ENCODE data around the gene APOO. TPM values are rescaled to one million over a fixed set of nuclear protein-coding genes. Genes with fewer than 3 reads are reported as not detected.

The APOO gene
- total RNA-seq, 1 experiment from 2014 or later, result 42.3 TPM

DNA sequence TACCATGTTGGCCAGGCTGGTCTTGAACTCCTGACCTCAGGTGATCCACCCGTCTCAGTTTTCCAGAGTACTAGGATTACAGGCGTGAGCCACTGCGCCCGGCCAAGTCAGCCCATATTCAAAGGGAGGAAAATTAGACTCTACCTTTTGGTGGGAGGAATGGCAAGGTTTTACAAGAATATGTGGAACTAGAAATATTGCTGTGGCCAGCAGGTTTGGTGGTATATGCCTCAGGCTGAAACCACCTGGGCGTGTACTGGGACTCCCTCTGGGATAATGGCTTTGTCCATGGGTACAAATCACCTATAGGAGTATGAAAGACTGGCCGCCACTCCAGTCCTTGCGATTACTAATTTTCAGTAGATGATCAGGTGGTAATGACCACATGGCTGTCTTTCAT is 92.4 kb downstream of the APOO start:
- Histone ChIP-seq H3K9me3 (ENCODE audit: insufficient read depth, low read depth) (no peaks in the 10 kb centered on the region), H4K20me1 (ENCODE audit: insufficient read depth) (no peaks in the 10 kb centered on the region), H3K27me3 (ENCODE audit: insufficient read depth, low read depth) (no peaks in the 10 kb centered on the region), H3K9me2 (ENCODE audit: insufficient read depth) (no peaks in the 10 kb centered on the region), H3K79me2 (ENCODE audit: low read depth) (no peaks in the 10 kb centered on the region), H3K4me2 (no peak overlapping the region), H3K36me3 (ENCODE audit: low read depth) (no peaks in the 10 kb centered on the region), H3K4me1 (replicated peaks; ENCODE audit: insufficient read depth) (peaks cover 4% of the 10 kb centered on the region; the same call in 1 of the 2 replicates), H3K4me3 (no peak overlapping the region), H3K27ac (no peak overlapping the region), H3F3A (ENCODE audit: insufficient read depth, low read depth) (peaks cover 7% of the 10 kb centered on the region; the same call in 1 of the 2 replicates), H2AFZ (no peak overlapping the region)
- ChIA-PET POLR2A (ENCODE audit: unreplicated experiment) (no interaction called here), CTCF (no interaction called here)
- DNase-seq, result no peak
- TF ChIP-seq, protein P1, sequence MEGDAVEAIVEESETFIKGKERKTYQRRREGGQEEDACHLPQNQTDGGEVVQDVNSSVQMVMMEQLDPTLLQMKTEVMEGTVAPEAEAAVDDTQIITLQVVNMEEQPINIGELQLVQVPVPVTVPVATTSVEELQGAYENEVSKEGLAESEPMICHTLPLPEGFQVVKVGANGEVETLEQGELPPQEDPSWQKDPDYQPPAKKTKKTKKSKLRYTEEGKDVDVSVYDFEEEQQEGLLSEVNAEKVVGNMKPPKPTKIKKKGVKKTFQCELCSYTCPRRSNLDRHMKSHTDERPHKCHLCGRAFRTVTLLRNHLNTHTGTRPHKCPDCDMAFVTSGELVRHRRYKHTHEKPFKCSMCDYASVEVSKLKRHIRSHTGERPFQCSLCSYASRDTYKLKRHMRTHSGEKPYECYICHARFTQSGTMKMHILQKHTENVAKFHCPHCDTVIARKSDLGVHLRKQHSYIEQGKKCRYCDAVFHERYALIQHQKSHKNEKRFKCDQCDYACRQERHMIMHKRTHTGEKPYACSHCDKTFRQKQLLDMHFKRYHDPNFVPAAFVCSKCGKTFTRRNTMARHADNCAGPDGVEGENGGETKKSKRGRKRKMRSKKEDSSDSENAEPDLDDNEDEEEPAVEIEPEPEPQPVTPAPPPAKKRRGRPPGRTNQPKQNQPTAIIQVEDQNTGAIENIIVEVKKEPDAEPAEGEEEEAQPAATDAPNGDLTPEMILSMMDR (conservative IDR thresholded peaks at IDR 0.05), result no peak
- TF ChIP-seq EZH2 (IDR thresholded peaks at IDR 0.05; ENCODE audit: low read depth), result no peak
- intact Hi-C loops (cut with micrococcal nuclease; ENCODE audit: unreplicated experiment), result no loop called here
- BruUV-seq (replicated peaks), result no TSS peak

DNA sequence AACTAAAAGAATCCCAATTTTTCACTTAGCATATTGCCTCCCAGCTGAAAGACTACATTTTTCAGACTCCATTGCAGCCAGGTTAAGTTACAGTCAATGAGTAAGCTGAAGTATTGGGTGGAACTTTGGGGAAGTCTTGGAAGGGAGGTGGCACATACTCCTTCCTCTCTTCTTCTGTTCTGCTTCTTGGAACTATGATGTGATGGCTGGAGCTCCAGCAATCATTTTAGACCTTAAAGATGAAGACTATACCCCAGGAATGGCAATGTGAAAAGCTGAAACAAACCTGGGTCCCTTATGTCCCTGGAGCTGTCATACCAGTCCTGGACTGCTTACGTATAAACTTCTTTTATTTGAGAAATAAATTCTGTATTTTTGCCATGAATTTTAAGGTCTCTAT is 93.9 kb downstream of the APOO start:
- H3K36me3 ChIP-seq (ENCODE audit: low read depth), result no peaks in the 10 kb centered on the region
- H3K27ac ChIP-seq, result no peak overlapping the region
- no peaks in the 10 kb centered on the region for H3K9me2 ChIP-seq (ENCODE audit: insufficient read depth)
- H3K4me2 ChIP-seq, result no peak overlapping the region
- no peaks in the 10 kb centered on the region for H3K27me3 ChIP-seq (ENCODE audit: insufficient read depth, low read depth)
- H2AFZ ChIP-seq, result no peak overlapping the region
- H3K4me1 ChIP-seq (replicated peaks; ENCODE audit: insufficient read depth), result peaks cover 4% of the 10 kb centered on the region; the same call in 1 of the 2 replicates
- no peak for DNase-seq
- H3K4me3 ChIP-seq, result no peak overlapping the region
- ChIA-PET POLR2A (ENCODE audit: unreplicated experiment) (no interaction called here), CTCF (interaction anchor here (0.6 kb wide), 1 partner anchor 31 kb away, joined by 3 read pairs; the partner anchor contains the start of gene SAT1)
- no TSS peak for BruUV-seq (replicated peaks)
- no peaks in the 10 kb centered on the region for H4K20me1 ChIP-seq (ENCODE audit: insufficient read depth)
- H3K9me3 ChIP-seq (ENCODE audit: insufficient read depth, low read depth), result no peaks in the 10 kb centered on the region
- no peaks in the 10 kb centered on the region for H3K79me2 ChIP-seq (ENCODE audit: low read depth)
- TF ChIP-seq, protein P1 (conservative IDR thresholded peaks at IDR 0.05), result no peak
- intact Hi-C loops (cut with micrococcal nuclease; ENCODE audit: unreplicated experiment), result no loop called here
- H3F3A ChIP-seq (ENCODE audit: insufficient read depth, low read depth), result peaks cover 11% of the 10 kb centered on the region

DNA sequence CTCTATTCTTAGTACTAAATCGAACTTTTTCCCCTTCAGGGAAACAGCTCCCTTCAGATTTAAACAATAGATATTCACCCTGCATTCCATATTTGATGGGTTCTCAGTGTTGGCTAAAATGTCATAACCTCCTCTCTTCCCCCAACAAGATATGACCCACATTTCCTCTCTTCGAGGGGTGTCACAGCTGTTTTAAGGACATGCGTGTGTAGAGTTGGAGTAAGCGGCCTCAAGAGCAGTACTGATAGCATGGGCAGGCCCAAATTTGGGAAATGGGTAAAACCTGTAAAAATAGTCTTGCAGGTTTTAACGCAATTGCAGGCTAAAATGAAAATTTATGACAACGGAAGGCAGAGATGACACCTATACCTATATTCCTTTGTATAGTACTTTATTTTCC is 96.1 kb downstream of the APOO start:
- ChIA-PET POLR2A (ENCODE audit: unreplicated experiment) (no interaction called here), CTCF (no interaction called here)
- no peak for TF ChIP-seq EZH2 (IDR thresholded peaks at IDR 0.05; ENCODE audit: low read depth)
- TF ChIP-seq, protein P1 (conservative IDR thresholded peaks at IDR 0.05), result no peak
- Histone ChIP-seq H3K9me2 (ENCODE audit: insufficient read depth) (no peaks in the 10 kb centered on the region), H4K20me1 (ENCODE audit: insufficient read depth) (no peaks in the 10 kb centered on the region), H3K27ac (no peak overlapping the region), H3K4me2 (no peak overlapping the region), H3K79me2 (ENCODE audit: low read depth) (no peaks in the 10 kb centered on the region), H3K4me1 (replicated peaks; ENCODE audit: insufficient read depth) (peaks cover 5% of the 10 kb centered on the region), H3F3A (ENCODE audit: insufficient read depth, low read depth) (peaks cover 21% of the 10 kb centered on the region), H3K9me3 (ENCODE audit: insufficient read depth, low read depth) (no peaks in the 10 kb centered on the region), H3K27me3 (ENCODE audit: insufficient read depth, low read depth) (no peaks in the 10 kb centered on the region), H2AFZ (no peak overlapping the region), H3K4me3 (no peak overlapping the region), H3K36me3 (ENCODE audit: low read depth) (no peaks in the 10 kb centered on the region)
- BruUV-seq (replicated peaks), result no TSS peak
- DNase-seq, result no peak
- intact Hi-C loops (cut with micrococcal nuclease; ENCODE audit: unreplicated experiment), result no loop called here

Measured in PC-9 (cell line).